CD4-positive, alpha-beta memory T cell (primary cell): ENCODE measurements around the gene MAN1C1. TPM values are rescaled to one million over a fixed set of nuclear protein-coding genes. Genes with fewer than 3 reads are reported as not detected.
A peak's percentile ranks its signal among the peaks of the same experiment; 100 is the strongest.

Source experiments
- CTCF ChIA-PET: fragments of 350-600 bp; sonication (Branson Sonifier 250); formaldehyde crosslinking; loops from one replicate; lab custom pipeline; 2021; ENCODE audit warnings: inconsistent platforms; ENCODE audit not compliant: partially characterized antibody; lab: Charles Lee
- POLR2A ChIA-PET: fragments of 350-600 bp; sonication (Branson Sonifier 250); formaldehyde crosslinking; loops from one replicate; lab custom pipeline; 2021; ENCODE audit not compliant: partially characterized antibody; lab: Charles Lee
- DNase-seq, 5 donors: peaks; one replicate each; pipeline versions ENCODE4 v3.0.0 to v3.0.0-alpha.2; 2020 to 2022; ENCODE audit warnings: mixed read lengths in 1 of 5
- H3K27ac ChIP-seq: one replicate; pipeline ENCODE4 v1.7.0; 2013; ENCODE audit warnings: low read depth, low read length
- H3K27me3 ChIP-seq: 2 replicates; pipeline ENCODE4 v1.7.0; 2013; ENCODE audit warnings: mild to moderate bottlenecking, low read length, moderate library complexity; ENCODE audit not compliant: insufficient read depth
- H3K36me3 ChIP-seq: 2 replicates; pipeline ENCODE4 v1.7.0; 2013; ENCODE audit warnings: mild to moderate bottlenecking, low read length, moderate library complexity; ENCODE audit not compliant: insufficient read depth
- H3K4me1 ChIP-seq: 2 replicates; pipeline ENCODE4 v1.7.0; 2013; ENCODE audit warnings: mild to moderate bottlenecking, low read length, moderate library complexity; ENCODE audit not compliant: insufficient read depth
- H3K4me3 ChIP-seq, 2 donors: one replicate each; pipeline ENCODE4 v1.7.0; 2013; ENCODE audit warnings: low read length in 2 of 2, mild to moderate bottlenecking in 1 of 2
- H3K9me3 ChIP-seq, 2 donors: one replicate each; pipeline ENCODE4 v1.7.0; 2013; ENCODE audit warnings: low read length in 2 of 2, control low read depth in 1 of 2; ENCODE audit not compliant: control insufficient read depth in 1 of 2
- H3K27ac Mint-ChIP-seq, 7 donors: one replicate each; pipeline ENCODE4 v1.8.0; 2020 to 2021; ENCODE audit warnings: mixed read lengths in 7 of 7, mild to moderate bottlenecking in 6 of 7, inconsistent platforms in 3 of 7, moderate library complexity in 3 of 7
- H3K27me3 Mint-ChIP-seq, 2 donors: one replicate each; pipeline ENCODE4 v1.8.0; 2020 to 2021; ENCODE audit warnings: mixed read lengths in 2 of 2
- H3K36me3 Mint-ChIP-seq, 2 donors: one replicate each; pipeline ENCODE4 v1.8.0; 2020 to 2021; ENCODE audit warnings: mixed read lengths in 2 of 2, inconsistent platforms in 1 of 2, mild to moderate bottlenecking in 1 of 2
- H3K4me1 Mint-ChIP-seq, 4 donors: one replicate each; pipeline ENCODE4 v1.8.0; 2020 to 2021; ENCODE audit warnings: mixed read lengths in 4 of 4, mild to moderate bottlenecking in 1 of 4
- H3K4me3 Mint-ChIP-seq, 8 donors: one replicate each; pipeline ENCODE4 v1.8.0; 2020 to 2021; ENCODE audit warnings: mixed read lengths in 8 of 8, mild to moderate bottlenecking in 7 of 8, moderate library complexity in 6 of 8, inconsistent platforms in 3 of 8
- H3K9me3 Mint-ChIP-seq, 8 donors: one replicate each; pipeline ENCODE4 v1.8.0; 2020 to 2021; ENCODE audit warnings: mixed read lengths in 8 of 8, mild to moderate bottlenecking in 5 of 8, inconsistent platforms in 3 of 8, moderate library complexity in 1 of 8
- intact Hi-C: fragments of 100-400 bp; cut with micrococcal nuclease; formaldehyde crosslinking; loops from one replicate; pipeline ENCODE4 v1.15.1; 2023
- polyA plus RNA-seq, 2 donors: library from polyadenylated mRNA; unstranded; fragments of 300-500 nt; fragmentation: Illumina TruSeq; gene quantifications; one replicate each; pipeline ENCODE4 v1.2.3, GENCODE V29; 2021
- total RNA-seq, 2 experiments: library from RNA; stranded (reverse); gene quantifications; one replicate each; pipeline ENCODE4 v1.2.3, GENCODE V29; 2021

Gene MAN1C1
- total and polyA plus RNA-seq, 4 experiments from 2014 or later: 3.6 to 45.1 (median 26.5) TPM

- peaks cover 64% of the 10 kb centered on the region for H3K4me1 ChIP-seq
- ChIA-PET CTCF (interaction anchor here (0.8 to 3.7 kb wide), 17 partner anchors 14 to 273 kb away, joined by 3 to 32 read pairs (median 4); partner anchors contain the start of genes MTFR1L and SELENON), POLR2A (interaction anchor here (0.6 to 3.7 kb wide), 39 partner anchors 9 to 232 kb away, joined by 3 to 42 read pairs (median 6); partner anchors contain the start of genes LDLRAP1, MAN1C1, MTFR1L and SELENON)
- H3K4me1 Mint-ChIP-seq: peaks cover 48 to 73% (median 51%) of the 10 kb centered on the region in 4 donors
- peak overlapping the region; percentile 90 to 99 (median 93) for H3K27ac Mint-ChIP-seq
- H3K4me3 ChIP-seq: peak overlapping the region; percentile 8 to 47
- peaks cover 12 to 25% of the 10 kb centered on the region in 2 donors for H3K36me3 Mint-ChIP-seq
- no peaks in the 10 kb centered on the region for H3K27me3 ChIP-seq
- H3K9me3 ChIP-seq: no peaks in the 10 kb centered on the region
- intact Hi-C loops: loop anchor here (1.0 to 2.0 kb wide), 6 partner anchors 20 to 164 kb away; partner anchors contain the start of gene MAN1C1
- peak overlapping the region; percentile 66 to 90 (median 82) for H3K4me3 Mint-ChIP-seq
- DNase-seq: peak; percentile 89 to 97 (median 91)
- H3K9me3 Mint-ChIP-seq: no peaks in the 10 kb centered on the region
- H3K36me3 ChIP-seq: peaks cover 5% of the 10 kb centered on the region
- no peaks in the 10 kb centered on the region for H3K27me3 Mint-ChIP-seq
- peak overlapping the region; percentile 45 for H3K27ac ChIP-seq
Observed at GRCh38 chr1:25774921-25775771, 158.6 kb downstream of the MAN1C1 start.

- Mint-ChIP-seq H3K4me1 (peaks cover 14 to 31% (median 16%) of the 10 kb centered on the region in 4 donors), H3K4me3 (no peak overlapping the region), H3K36me3 (peaks cover 15 to 28% of the 10 kb centered on the region in 2 donors), H3K9me3 (no peaks in the 10 kb centered on the region), H3K27me3 (no peaks in the 10 kb centered on the region), H3K27ac (no peak overlapping the region)
- peaks cover 22% of the 10 kb centered on the region for H3K4me1 ChIP-seq
- intact Hi-C loops: no loop called here
- H3K36me3 ChIP-seq: no peaks in the 10 kb centered on the region
- no peaks in the 10 kb centered on the region for H3K9me3 ChIP-seq
- ChIA-PET CTCF (interaction anchor here (1.2 kb wide), 1 partner anchor 17 kb away, joined by 3 read pairs; no protein-coding TSS in a partner anchor), POLR2A (no interaction called here)
- H3K4me3 ChIP-seq: no peak overlapping the region
- no peak overlapping the region for H3K27ac ChIP-seq
- H3K27me3 ChIP-seq: no peaks in the 10 kb centered on the region
- DNase-seq: no peak
Observed at GRCh38 chr1:25779388-25779787, 162.8 kb downstream of the MAN1C1 start.

- H3K36me3 ChIP-seq: no peaks in the 10 kb centered on the region
- H3K27ac Mint-ChIP-seq: peak overlapping the region in 1 of 7 donors; percentile 74
- intact Hi-C loops: no loop called here
Observed at GRCh38 chr1:25779894-25780293, 163.3 kb downstream of the MAN1C1 start.

DNA sequence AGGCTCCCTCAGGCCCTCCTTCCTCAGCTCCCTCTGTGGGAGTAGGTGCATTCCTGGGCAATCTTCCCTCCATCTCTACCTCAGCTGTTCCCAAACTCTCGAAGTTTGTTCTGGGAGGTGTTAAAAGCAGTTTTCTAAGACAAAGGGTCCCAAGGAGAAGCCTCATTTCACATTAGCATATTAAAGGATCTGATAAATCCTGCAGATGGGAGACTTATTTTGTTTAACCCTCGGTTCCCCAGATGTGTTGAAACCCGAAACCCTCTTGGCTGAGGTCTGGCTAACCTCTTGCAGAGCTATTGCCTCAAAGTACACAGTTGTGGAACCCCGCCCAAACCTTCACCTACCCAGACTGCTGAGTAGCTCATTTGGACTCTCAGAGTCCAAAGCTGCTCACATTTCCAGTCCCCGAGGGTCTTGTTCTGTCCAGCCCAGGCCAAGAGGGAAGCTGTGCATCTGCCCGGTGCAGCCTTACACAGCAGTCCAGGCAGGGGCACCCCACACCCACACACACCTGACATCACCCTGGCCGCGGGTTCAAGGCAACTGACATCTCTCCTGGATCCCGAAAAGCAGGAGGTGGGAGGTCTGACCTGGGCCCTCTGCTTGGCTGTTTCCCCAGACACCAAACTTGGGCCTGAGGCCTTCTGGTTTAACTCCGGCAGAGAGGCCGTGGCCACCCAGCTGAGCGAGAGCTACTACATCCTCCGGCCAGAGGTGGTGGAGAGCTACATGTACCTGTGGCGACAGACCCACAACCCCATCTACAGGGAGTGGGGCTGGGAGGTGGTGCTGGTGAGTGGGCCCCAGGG is 163.9 kb downstream of the MAN1C1 start:
- peaks cover 12% of the 10 kb centered on the region for H3K4me1 ChIP-seq
- H3K4me3 Mint-ChIP-seq: no peak overlapping the region
- POLR2A ChIA-PET: interaction anchor here (0.5 kb wide), 1 partner anchor 813 kb away, joined by 3 read pairs; no protein-coding TSS in a partner anchor
- CTCF ChIA-PET: interaction anchor here (0.8 to 1.2 kb wide), 2 partner anchors 15 to 172 kb away, joined by 3 read pairs; no protein-coding TSS in a partner anchor
- no peaks in the 10 kb centered on the region for H3K9me3 Mint-ChIP-seq
- H3K27ac Mint-ChIP-seq: no peak overlapping the region
- no peak for DNase-seq
- intact Hi-C loops: no loop called here
- no peaks in the 10 kb centered on the region for H3K27me3 ChIP-seq
- no peak overlapping the region for H3K4me3 ChIP-seq
- H3K4me1 Mint-ChIP-seq: peaks cover 4 to 19% (median 6%) of the 10 kb centered on the region in 4 donors
- H3K27ac ChIP-seq: no peak overlapping the region
- no peaks in the 10 kb centered on the region for H3K27me3 Mint-ChIP-seq
- no peaks in the 10 kb centered on the region for H3K9me3 ChIP-seq
- H3K36me3 Mint-ChIP-seq: peaks cover 20 to 29% of the 10 kb centered on the region in 2 donors
- no peaks in the 10 kb centered on the region for H3K36me3 ChIP-seq

More at GRCh38 chr1:25779894-25780293, 163.3 kb downstream of the MAN1C1 start:
- POLR2A ChIA-PET: no interaction called here
- CTCF ChIA-PET: interaction anchor here (0.8 to 1.2 kb wide), 2 partner anchors 16 to 171 kb away, joined by 3 read pairs; no protein-coding TSS in a partner anchor
- Histone ChIP-seq H3K27me3 (no peaks in the 10 kb centered on the region), H3K27ac (no peak overlapping the region), H3K4me1 (peaks cover 18% of the 10 kb centered on the region), H3K4me3 (no peak overlapping the region), H3K9me3 (no peaks in the 10 kb centered on the region)
- Mint-ChIP-seq H3K9me3 (no peaks in the 10 kb centered on the region), H3K4me1 (peaks cover 10 to 26% (median 11%) of the 10 kb centered on the region in 4 donors), H3K4me3 (no peak overlapping the region), H3K27me3 (no peaks in the 10 kb centered on the region), H3K36me3 (peaks cover 20 to 30% of the 10 kb centered on the region in 2 donors)
- DNase-seq: no peak

GRCh38 chr1:25781130-25781433 is 164.5 kb downstream of the MAN1C1 start:
- POLR2A ChIA-PET: interaction anchor here (0.5 kb wide), 1 partner anchor 813 kb away, joined by 3 read pairs; no protein-coding TSS in a partner anchor
- H3K9me3 Mint-ChIP-seq: no peaks in the 10 kb centered on the region
- H3K4me1 Mint-ChIP-seq: peaks cover 0 to 14% (median 3%) of the 10 kb centered on the region in 4 donors
- H3K4me1 ChIP-seq: peaks cover 7% of the 10 kb centered on the region
- no peaks in the 10 kb centered on the region for H3K27me3 Mint-ChIP-seq
- H3K9me3 ChIP-seq: no peaks in the 10 kb centered on the region
- CTCF ChIA-PET: no interaction called here
- H3K4me3 ChIP-seq: no peak overlapping the region
- intact Hi-C loops: no loop called here
- H3K36me3 ChIP-seq: no peaks in the 10 kb centered on the region
- H3K36me3 Mint-ChIP-seq: peaks cover 20 to 30% of the 10 kb centered on the region in 2 donors
- H3K27ac ChIP-seq: no peak overlapping the region
- peak overlapping the region in 1 of 7 donors; percentile 52 for H3K27ac Mint-ChIP-seq
- no peak overlapping the region for H3K4me3 Mint-ChIP-seq
- DNase-seq: no peak
- H3K27me3 ChIP-seq: no peaks in the 10 kb centered on the region

DNA sequence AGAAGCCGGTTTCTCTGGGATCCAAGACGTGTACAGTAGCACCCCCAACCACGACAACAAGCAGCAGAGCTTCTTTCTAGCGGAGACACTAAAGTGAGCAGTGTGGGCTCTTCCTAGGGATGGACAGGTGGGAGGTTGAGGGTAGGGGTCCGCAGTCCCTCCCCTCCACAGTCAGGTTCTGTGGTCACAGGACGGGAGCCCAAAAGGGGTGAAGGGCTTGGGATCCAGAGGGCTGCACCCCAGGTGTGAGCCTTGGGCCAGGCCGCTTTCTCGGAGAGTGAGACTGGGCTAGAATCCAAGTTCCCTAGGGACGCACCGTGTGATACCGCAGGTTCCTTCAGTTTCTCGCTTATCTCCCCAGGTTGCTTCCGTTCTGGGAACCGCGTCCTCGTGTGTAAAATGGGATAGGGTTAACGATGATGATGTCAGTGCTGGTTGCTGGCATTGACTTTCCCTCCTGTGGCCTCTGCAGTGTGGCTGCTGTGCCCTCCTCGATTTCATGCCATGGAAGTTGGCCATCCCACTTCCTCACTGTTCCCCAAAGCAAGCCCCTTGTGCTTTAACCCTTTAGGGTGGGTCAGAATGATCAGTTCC is 166.1 kb downstream of the MAN1C1 start:
- H3K4me3 ChIP-seq: no peak overlapping the region
- no peak for DNase-seq
- peak overlapping the region in 4 of 7 donors; percentile 2 to 68 (median 58) for H3K27ac Mint-ChIP-seq
- H3K36me3 ChIP-seq: no peaks in the 10 kb centered on the region
- H3K4me1 ChIP-seq: no peaks in the 10 kb centered on the region
- H3K36me3 Mint-ChIP-seq: peaks cover 20 to 39% of the 10 kb centered on the region in 2 donors
- H3K27me3 Mint-ChIP-seq: no peaks in the 10 kb centered on the region
- ChIA-PET POLR2A (no interaction called here), CTCF (no interaction called here)
- H3K4me3 Mint-ChIP-seq: peak overlapping the region in 1 of 8 donors; percentile 10
- H3K27ac ChIP-seq: no peak overlapping the region
- no peaks in the 10 kb centered on the region for H3K9me3 ChIP-seq
- H3K27me3 ChIP-seq: no peaks in the 10 kb centered on the region
- intact Hi-C loops: no loop called here
- H3K4me1 Mint-ChIP-seq: peaks cover 0 to 3% (median 0%) of the 10 kb centered on the region in 4 donors
- H3K9me3 Mint-ChIP-seq: no peaks in the 10 kb centered on the region
